ENCODE measurements around the gene PTPRN2. TPM values are rescaled to one million over a fixed set of nuclear protein-coding genes. Genes with fewer than 3 reads are reported as not detected.

PTPRN2 gene
- total RNA-seq, 1 donor from 2014 or later: 32.2 TPM

GRCh38 chr7:158313931-158314330 lies 273.7 kb downstream of the PTPRN2 start:
- H3K4me1 Mint-ChIP-seq: peaks cover 17% of the 10 kb centered on the region
- H3K4me3 Mint-ChIP-seq: no peak overlapping the region
- H3K9me3 Mint-ChIP-seq: peaks cover 13% of the 10 kb centered on the region
- H3K27ac Mint-ChIP-seq (ENCODE audit: unreplicated experiment): no peak overlapping the region
- no peak for TF ChIP-seq CTCF (conservative IDR thresholded peaks at IDR 0.05)
- H3K36me3 Mint-ChIP-seq (ENCODE audit: low read depth): peaks cover 47% of the 10 kb centered on the region
- DNase-seq (ENCODE audit: low read depth, low spot score): no peak
- no peaks in the 10 kb centered on the region for H3K27me3 Mint-ChIP-seq (ENCODE audit: low read depth)

- no peak overlapping the region for H3K27ac Mint-ChIP-seq (ENCODE audit: unreplicated experiment)
- peaks cover 12% of the 10 kb centered on the region for H3K4me1 Mint-ChIP-seq
- H3K27me3 Mint-ChIP-seq (ENCODE audit: low read depth): no peaks in the 10 kb centered on the region
- H3K36me3 Mint-ChIP-seq (ENCODE audit: low read depth): peaks cover 53% of the 10 kb centered on the region
- no peak overlapping the region for H3K4me3 Mint-ChIP-seq
- peaks cover 19% of the 10 kb centered on the region for H3K9me3 Mint-ChIP-seq
- TF ChIP-seq CTCF (conservative IDR thresholded peaks at IDR 0.05): no peak
- DNase-seq (ENCODE audit: low read depth, low spot score): no peak
These were observed 274.8 kb downstream of the PTPRN2 start for GRCh38 chr7:158312789-158313188.

GRCh38 chr7:158311791-158312190 lies 275.8 kb downstream of the PTPRN2 start:
- no peak overlapping the region for H3K27ac Mint-ChIP-seq (ENCODE audit: unreplicated experiment)
- DNase-seq (ENCODE audit: low read depth, low spot score): no peak
- peaks cover 20% of the 10 kb centered on the region for H3K9me3 Mint-ChIP-seq
- peaks cover 55% of the 10 kb centered on the region for H3K36me3 Mint-ChIP-seq (ENCODE audit: low read depth)
- TF ChIP-seq CTCF (conservative IDR thresholded peaks at IDR 0.05): no peak
- H3K4me3 Mint-ChIP-seq: no peak overlapping the region
- H3K27me3 Mint-ChIP-seq (ENCODE audit: low read depth): no peaks in the 10 kb centered on the region
- peaks cover 2% of the 10 kb centered on the region for H3K4me1 Mint-ChIP-seq

- no peaks in the 10 kb centered on the region for H3K27me3 Mint-ChIP-seq (ENCODE audit: low read depth)
- DNase-seq (ENCODE audit: low read depth, low spot score): no peak
- no peak overlapping the region for H3K27ac Mint-ChIP-seq (ENCODE audit: unreplicated experiment)
- H3K4me3 Mint-ChIP-seq: no peak overlapping the region
- peaks cover 59% of the 10 kb centered on the region for H3K36me3 Mint-ChIP-seq (ENCODE audit: low read depth)
- TF ChIP-seq CTCF (conservative IDR thresholded peaks at IDR 0.05): no peak
- peaks cover 23% of the 10 kb centered on the region for H3K9me3 Mint-ChIP-seq
- no peaks in the 10 kb centered on the region for H3K4me1 Mint-ChIP-seq
These were observed 276.5 kb downstream of the PTPRN2 start for GRCh38 chr7:158310924-158311666.

GRCh38 chr7:158309868-158310763 lies 277.5 kb downstream of the PTPRN2 start:
- no peak for DNase-seq (ENCODE audit: low read depth, low spot score)
- H3K27me3 Mint-ChIP-seq (ENCODE audit: low read depth): no peaks in the 10 kb centered on the region
- peaks cover 23% of the 10 kb centered on the region for H3K9me3 Mint-ChIP-seq
- peaks cover 57% of the 10 kb centered on the region for H3K36me3 Mint-ChIP-seq (ENCODE audit: low read depth)
- no peaks in the 10 kb centered on the region for H3K4me1 Mint-ChIP-seq
- no peak for TF ChIP-seq CTCF (conservative IDR thresholded peaks at IDR 0.05)
- H3K4me3 Mint-ChIP-seq: no peak overlapping the region
- H3K27ac Mint-ChIP-seq (ENCODE audit: unreplicated experiment): no peak overlapping the region
